Coronary artery (tissue), 2 donors: Measurements from ENCODE around the gene CNOT9.

Source experiments
- DNase-seq: peaks from one replicate; pipeline ENCODE4 v3.0.0-alpha.2; 2017; ENCODE audit warnings: low spot score
- H3K27ac ChIP-seq, 2 donors: fragments of 200-600 bp; sonication (generic); one replicate each; pipeline ENCODE4 v1.5.1; 2016 to 2019
- H3K4me3 ChIP-seq: fragments of 200-600 bp; sonication (generic); 2 replicates; pipeline ENCODE4 v1.5.1; 2016; ENCODE audit warnings: mild to moderate bottlenecking, moderate library complexity
- TF ChIP-seq, protein P1 (sequence below): fragments of 200-600 bp; sonication (generic); IDR thresholded peaks from one replicate; pipeline ENCODE4 v1.5.1; 2019; ENCODE audit warnings: antibody characterized with exemption

Gene CNOT9

DNA sequence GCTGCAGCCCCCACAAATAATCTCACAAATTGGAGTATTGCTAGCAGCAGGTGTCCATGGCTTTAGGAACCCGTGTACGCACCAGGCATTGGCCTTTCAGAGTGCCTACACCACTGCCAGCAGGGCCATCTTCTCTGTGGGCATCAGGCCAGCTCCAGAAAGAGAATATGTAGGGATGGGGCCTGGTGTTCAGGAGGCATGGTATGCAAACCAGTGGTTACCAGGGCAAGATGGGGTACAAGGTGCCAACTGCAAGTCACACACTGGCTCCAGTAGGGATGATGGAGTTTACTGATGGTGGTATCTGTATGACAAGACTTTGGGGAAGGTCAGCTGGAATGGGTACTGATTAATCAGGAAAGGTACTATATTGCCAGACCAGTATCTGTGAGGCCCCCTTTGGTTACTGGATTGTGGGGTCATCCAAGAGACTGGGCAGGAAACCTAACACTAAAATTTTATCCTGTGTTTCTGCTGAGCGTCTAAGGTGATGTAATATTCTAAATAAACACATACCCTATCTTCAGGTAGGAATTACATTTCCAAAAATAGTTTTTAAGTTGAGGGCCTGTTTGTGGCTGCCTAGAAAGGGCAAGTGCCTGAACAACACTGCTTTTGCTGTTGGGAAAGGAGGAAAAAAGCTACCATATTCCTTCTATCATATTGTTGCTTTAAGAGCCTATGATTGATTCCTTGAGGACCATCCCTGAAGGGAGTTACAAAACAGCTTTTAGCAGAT, 9.0 kb downstream of the CNOT9 start:
- no peak overlapping the region for H3K27ac ChIP-seq
- H3K4me3 ChIP-seq: no peak overlapping the region
- TF ChIP-seq, protein P1, sequence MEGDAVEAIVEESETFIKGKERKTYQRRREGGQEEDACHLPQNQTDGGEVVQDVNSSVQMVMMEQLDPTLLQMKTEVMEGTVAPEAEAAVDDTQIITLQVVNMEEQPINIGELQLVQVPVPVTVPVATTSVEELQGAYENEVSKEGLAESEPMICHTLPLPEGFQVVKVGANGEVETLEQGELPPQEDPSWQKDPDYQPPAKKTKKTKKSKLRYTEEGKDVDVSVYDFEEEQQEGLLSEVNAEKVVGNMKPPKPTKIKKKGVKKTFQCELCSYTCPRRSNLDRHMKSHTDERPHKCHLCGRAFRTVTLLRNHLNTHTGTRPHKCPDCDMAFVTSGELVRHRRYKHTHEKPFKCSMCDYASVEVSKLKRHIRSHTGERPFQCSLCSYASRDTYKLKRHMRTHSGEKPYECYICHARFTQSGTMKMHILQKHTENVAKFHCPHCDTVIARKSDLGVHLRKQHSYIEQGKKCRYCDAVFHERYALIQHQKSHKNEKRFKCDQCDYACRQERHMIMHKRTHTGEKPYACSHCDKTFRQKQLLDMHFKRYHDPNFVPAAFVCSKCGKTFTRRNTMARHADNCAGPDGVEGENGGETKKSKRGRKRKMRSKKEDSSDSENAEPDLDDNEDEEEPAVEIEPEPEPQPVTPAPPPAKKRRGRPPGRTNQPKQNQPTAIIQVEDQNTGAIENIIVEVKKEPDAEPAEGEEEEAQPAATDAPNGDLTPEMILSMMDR: no peak
- no peak for DNase-seq

DNA sequence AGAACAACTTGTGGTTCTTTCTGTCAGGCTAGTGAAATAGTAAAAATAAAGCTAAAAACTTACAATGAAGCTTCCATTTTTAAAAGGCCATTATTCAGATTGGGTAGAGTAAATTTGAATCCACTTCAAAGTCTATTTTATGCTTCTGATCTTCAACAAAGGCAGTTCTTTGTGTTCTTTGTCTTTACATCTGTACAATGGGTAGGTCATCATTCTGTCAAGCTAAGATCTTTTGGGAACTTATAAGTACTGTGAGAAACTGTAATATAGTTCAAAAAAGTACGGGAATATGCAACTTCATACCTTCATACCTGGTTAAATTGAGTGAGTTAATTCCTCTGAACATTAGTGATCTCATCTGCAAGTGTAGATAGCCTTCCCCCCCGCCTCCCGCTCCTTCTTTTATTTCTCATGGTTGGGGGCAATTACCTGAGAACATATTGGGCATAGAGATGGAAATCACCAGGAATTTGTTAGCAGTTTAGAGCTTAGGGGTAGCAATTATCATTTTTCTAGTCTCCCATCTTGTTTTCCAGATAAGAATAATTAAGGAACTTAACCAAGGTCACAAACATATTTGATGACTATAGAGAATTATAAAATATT, 9.7 kb downstream of the CNOT9 start:
- H3K4me3 ChIP-seq: no peak overlapping the region
- no peak overlapping the region for H3K27ac ChIP-seq
- DNase-seq: no peak
- TF ChIP-seq, protein P1: no peak

DNA sequence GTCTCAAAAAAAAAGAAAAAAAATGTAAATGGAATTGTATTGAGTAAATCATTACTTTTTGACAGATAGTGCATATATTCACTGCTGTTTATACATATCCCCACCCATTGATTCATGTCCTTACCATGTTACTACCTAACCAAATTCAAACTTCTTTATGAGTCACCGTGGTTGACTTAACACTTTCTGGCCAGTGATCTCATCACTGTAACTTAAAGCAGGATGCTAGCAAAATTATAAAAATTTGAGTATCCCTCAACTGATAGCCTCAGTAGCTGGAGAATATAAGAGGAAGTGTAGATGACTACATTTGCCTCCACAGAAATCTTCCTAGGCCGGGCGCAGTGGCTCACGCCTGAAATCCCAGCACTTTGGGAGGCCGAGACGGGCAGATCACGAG, 13.4 kb downstream of the CNOT9 start:
- TF ChIP-seq, protein P1: no peak
- H3K4me3 ChIP-seq: no peak overlapping the region
- no peak overlapping the region for H3K27ac ChIP-seq
- DNase-seq: no peak

DNA sequence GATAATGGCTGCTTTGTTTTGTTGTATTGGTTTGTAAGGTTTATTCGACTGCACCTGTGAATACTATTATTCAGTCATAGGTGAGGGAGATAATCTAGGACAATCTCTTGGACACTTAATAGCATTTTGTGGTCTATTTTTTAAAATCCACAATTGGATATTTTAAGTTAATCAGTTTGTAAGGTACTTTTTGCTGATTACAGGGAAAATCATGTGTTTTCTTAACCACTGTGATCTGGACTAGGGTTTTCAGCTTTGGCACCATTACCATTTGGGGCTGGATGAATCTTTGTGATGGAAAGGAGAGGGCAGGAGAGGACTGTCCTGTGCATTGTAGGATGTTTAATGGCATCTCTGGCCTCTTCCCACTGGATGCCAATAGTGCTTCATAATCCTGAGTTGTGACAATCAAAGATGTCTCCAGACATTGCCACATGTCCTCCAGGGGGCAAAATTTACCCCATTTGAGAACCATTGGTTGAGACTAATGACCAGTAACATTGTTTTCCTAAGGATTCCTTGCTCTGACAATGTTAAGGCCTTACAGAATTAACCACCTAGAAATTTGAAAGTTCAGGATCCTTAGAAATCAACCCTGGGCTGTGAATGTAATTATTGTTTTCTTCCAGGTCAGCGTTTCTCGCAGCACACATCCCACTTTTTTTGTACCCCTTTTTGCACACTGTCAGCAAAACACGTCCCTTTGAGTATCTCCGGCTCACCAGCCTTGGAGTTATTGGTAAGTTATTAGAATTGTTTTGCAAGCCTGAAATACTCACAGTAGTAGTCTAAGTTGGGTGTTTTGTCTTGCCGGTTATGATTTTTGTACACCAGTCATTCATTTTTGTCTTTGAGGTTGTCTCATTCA, 15.6 kb downstream of the CNOT9 start:
- TF ChIP-seq, protein P1: no peak
- DNase-seq: no peak
- Histone ChIP-seq H3K4me3 (no peak overlapping the region), H3K27ac (no peak overlapping the region)

DNA sequence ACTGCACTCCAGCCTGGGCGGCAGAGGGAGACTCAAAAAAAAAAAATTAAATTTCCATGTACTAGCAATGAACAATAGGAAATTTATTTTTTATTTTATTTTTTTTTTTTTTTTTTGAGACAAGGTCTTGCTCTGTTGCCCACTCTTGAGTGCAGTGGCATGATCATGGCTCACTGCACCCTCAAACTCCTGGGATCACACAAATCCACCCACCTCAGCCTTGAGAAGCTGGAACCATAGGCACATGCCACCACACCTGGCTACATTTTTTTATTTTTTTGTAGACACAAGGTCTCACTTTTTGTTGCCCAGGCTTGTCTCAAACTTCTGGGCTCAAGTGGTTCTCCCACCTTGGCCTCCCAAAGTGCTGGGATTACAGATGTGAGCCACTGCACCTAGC, 16.9 kb downstream of the CNOT9 start:
- no peak overlapping the region for H3K4me3 ChIP-seq
- TF ChIP-seq, protein P1: no peak
- no peak for DNase-seq
- no peak overlapping the region for H3K27ac ChIP-seq

DNA sequence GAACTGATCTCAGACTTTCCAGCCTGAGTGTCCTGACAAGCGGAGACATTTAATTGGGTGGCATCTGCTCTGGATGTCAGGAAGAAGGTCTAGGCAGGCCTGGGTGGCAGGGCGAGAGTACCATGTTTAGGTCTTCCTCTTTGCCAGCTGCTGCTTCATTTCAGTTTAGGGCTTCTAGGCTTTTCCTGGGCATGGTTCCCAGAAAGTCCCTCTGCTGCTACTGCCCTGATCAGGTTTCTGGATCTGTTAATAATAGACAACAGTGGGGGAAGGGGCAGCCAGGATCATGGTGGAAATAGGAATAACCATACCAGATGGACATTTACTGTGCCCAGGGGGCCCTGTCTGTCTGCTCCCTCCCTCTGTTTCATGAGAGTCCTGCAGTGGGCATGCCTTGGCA, 36.8 kb downstream of the CNOT9 start:
- H3K27ac ChIP-seq: no peak overlapping the region
- H3K4me3 ChIP-seq: no peak overlapping the region
- TF ChIP-seq, protein P1: no peak
- no peak for DNase-seq
